Memory B cell (primary cell): ENCODE measurements around the gene DEPDC1B.
"Not testable (repeated sequence)": the region's sequence is repeated elsewhere in the genome, so short reads cannot be mapped to it uniquely, and the experiment has no call there.

Source experiments
- ATAC-seq: fragments of 150-1000 bp; cut with Tn5 transposase; 2 replicates; pipeline ENCODE4 v1.10.0; 2021; ENCODE audit warnings: low read depth, mild to moderate bottlenecking, moderate library complexity
- DNase-seq, 2 donors: peaks; one replicate each; pipeline ENCODE4 v3.0.0; 2022; ENCODE audit warnings: low spot score in 2 of 2
- H3K27ac Mint-ChIP-seq: one replicate; pipeline ENCODE4 v1.8.0; 2022; ENCODE audit warnings: mild to moderate bottlenecking, moderate library complexity, mixed read lengths
- H3K27me3 Mint-ChIP-seq: one replicate; pipeline ENCODE4 v1.8.0; 2022; ENCODE audit warnings: mixed read lengths
- H3K36me3 Mint-ChIP-seq: one replicate; pipeline ENCODE4 v1.8.0; 2022; ENCODE audit warnings: mild to moderate bottlenecking, mixed read lengths
- H3K4me1 Mint-ChIP-seq: one replicate; pipeline ENCODE4 v1.8.0; 2022; ENCODE audit warnings: mixed read lengths
- H3K4me3 Mint-ChIP-seq: one replicate; pipeline ENCODE4 v1.8.0; 2022; ENCODE audit warnings: mild to moderate bottlenecking, moderate library complexity, mixed read lengths
- H3K9me3 Mint-ChIP-seq: one replicate; pipeline ENCODE4 v1.8.0; 2022; ENCODE audit warnings: mixed read lengths

Gene DEPDC1B

DNA sequence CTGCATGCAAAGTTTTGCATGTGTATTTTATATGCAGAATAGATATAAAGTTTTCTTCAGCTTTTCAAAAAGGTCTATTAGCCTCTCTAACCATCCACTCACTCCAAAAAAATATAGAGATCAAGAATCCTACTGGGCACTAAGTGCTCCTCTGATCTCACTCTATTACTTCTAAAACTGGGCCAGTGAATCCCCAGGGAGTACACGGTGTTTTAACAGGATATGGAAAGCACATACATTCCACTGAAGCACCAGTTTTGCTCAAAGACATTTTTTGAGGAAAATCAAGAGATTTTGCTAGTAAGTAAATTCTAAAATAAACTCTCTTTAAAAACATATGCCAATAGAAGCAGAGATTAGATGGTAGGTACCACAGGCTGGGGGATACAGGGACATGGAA lies 95.2 kb downstream of the DEPDC1B start:
- Mint-ChIP-seq H3K27ac (no peak overlapping the region), H3K27me3 (no peaks in the 10 kb centered on the region), H3K36me3 (no peaks in the 10 kb centered on the region), H3K4me3 (no peak overlapping the region), H3K9me3 (no peaks in the 10 kb centered on the region), H3K4me1 (peaks cover 4% of the 10 kb centered on the region)
- no peak for ATAC-seq
- no peak for DNase-seq

DNA sequence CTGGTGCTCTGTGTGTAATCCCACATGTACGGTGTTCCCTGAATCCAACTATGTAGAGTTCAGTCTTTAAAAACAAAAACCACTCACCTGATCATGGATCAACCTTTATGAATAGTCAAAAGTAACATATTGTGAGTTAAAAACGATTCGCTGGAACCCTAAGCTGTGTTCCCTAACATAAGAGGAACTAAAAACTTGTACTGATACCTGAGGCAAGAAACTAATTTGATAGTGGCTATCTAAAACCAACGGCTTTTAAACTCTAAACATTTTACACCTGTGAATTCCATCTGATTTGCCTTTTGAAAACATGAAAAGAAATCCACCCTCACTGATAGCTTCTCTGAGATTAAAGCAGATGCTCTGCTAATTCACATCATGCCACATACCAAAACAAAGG lies 101.5 kb downstream of the DEPDC1B start:
- H3K36me3 Mint-ChIP-seq: no peaks in the 10 kb centered on the region
- ATAC-seq (peak; percentile 53), DNase-seq (no peak)
- H3K4me3 Mint-ChIP-seq: peak overlapping the region; percentile 12
- peak overlapping the region; percentile 62 for H3K27ac Mint-ChIP-seq
- H3K9me3 Mint-ChIP-seq: no peaks in the 10 kb centered on the region
- H3K4me1 Mint-ChIP-seq: peaks cover 16% of the 10 kb centered on the region
- no peaks in the 10 kb centered on the region for H3K27me3 Mint-ChIP-seq

DNA sequence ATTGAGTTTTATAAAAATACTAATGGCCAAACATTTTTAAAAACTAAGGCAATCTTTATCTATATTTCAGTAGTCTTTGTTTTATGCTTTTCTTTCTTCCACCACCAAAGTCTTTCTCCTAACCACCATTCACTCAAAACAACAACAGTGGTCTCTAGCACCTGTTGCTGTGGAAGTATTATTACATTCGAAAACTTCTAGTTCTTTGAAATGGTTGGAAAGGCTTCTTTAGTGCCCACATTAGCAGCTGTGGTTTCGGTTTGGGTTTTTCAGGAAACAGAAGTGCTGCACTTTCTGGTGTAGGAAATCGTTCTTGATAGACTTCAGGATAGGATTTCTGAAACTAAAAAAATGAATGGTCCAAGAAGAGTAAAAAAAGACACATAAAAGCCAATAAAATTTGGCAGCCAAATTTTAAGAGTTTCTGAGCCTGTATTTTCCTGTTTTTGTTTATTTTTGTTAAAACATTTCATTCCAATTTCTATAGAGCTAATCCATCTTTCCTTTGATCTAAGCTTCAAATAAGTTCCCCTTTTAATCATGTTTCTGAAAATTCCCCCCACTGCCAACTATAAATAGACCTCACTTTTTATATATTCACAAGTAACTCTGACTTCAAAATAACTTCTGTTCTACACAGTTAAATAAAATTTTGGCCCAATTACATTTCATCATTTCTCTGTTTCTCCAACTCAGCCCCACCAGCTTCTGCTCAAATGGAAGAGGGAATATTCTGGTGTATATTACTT lies 102.2 kb downstream of the DEPDC1B start:
- peak overlapping the region; percentile 12 for H3K4me3 Mint-ChIP-seq
- no peaks in the 10 kb centered on the region for H3K9me3 Mint-ChIP-seq
- peaks cover 16% of the 10 kb centered on the region for H3K4me1 Mint-ChIP-seq
- DNase-seq (no peak), ATAC-seq (peak; percentile 49)
- H3K36me3 Mint-ChIP-seq: no peaks in the 10 kb centered on the region
- peak overlapping the region; percentile 62 for H3K27ac Mint-ChIP-seq
- no peaks in the 10 kb centered on the region for H3K27me3 Mint-ChIP-seq

DNA sequence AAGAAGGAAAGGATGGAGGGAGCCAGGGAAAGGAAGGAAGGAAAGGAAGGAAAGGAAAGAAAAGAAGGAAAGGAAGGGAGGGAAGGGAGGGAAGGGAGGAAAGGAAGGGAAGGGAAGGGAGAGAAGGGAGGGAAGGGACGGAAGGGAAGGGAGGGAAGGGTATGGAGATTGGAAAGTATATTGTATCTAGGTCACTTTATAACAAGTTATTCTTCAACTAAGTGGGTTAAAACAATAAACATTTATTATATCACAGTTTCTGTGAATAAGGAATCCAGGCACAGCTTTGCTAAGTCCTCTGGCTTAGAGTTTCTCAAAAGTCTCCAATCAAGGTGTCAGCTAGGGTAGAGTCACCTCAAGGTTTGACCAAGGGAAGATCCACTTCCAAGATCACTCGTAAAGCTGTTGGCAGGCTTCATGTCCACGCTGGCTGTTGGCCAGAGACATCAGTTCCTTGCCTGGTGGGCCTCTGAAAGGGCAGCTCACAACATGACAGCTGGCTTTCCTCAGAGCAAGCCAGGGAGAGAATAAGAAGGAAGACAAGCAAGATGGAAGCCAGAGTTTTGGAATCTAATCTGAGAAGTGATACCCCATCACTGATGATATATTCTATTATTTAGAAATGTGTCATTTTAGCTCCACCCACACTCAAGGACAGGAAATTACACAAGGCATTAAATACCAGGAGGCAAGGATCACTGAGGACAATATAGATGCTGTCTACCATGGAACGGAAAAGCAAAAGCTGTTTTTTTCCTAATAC lies 105.1 kb downstream of the DEPDC1B start:
- H3K36me3 Mint-ChIP-seq: no peaks in the 10 kb centered on the region
- no peak for DNase-seq
- no peak overlapping the region for H3K4me3 Mint-ChIP-seq

DNA sequence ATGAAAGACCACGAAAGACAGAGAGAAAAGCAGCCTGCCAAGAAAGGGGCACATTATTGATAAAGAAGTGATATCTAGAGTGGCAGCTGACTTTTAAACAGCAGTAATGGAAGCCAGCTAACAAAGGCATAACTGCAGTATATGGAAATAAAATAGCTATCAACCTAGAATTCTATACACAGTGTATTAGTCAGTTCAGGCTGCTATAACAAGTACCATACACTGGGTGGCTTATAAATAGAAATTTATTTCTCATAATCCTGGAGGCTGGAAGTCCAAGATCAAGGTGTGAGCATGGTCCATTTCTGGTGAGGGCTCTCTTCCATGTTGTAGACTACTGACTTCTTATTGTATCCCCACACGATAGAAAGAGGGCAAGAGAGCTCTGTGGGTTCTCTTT lies 109.8 kb downstream of the DEPDC1B start:
- DNase-seq (no peak), ATAC-seq (no peak)
- H3K9me3 Mint-ChIP-seq: no peaks in the 10 kb centered on the region
- H3K36me3 Mint-ChIP-seq: no peaks in the 10 kb centered on the region
- H3K27me3 Mint-ChIP-seq: no peaks in the 10 kb centered on the region
- H3K4me1 Mint-ChIP-seq: peaks cover 4% of the 10 kb centered on the region
- no peak overlapping the region for H3K4me3 Mint-ChIP-seq
- H3K27ac Mint-ChIP-seq: no peak overlapping the region

More for the DNA sequence above, 105.1 kb downstream of the DEPDC1B start:
- Mint-ChIP-seq H3K27ac (no peak overlapping the region), H3K9me3 (no peaks in the 10 kb centered on the region), H3K4me1 (peaks cover 12% of the 10 kb centered on the region), H3K27me3 (no peaks in the 10 kb centered on the region)
- ATAC-seq: no peak

DNA sequence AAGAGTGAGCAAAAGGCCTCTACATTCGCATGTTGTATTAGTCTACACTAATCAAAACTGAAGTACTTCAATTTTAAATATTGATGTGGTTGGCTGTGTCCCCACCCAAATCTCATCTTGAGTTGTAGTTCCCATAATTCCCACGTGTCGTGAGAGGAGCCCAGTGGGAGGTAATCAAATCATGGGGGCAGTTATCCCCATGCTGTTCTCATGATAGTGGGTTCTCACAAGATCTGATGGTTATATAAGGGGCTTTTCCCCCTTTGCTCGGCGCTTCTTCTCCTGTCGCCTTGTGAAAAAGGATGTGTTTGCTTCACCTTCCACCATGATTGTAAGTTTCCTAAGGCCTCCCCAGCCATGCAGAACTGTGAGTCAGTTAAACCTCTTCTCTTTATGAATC lies 112.7 kb downstream of the DEPDC1B start:
- DNase-seq, H3K9me3 Mint-ChIP-seq, H3K36me3 Mint-ChIP-seq, H3K27me3 Mint-ChIP-seq, H3K4me3 Mint-ChIP-seq, ATAC-seq, H3K27ac Mint-ChIP-seq, H3K4me1 Mint-ChIP-seq: not testable (repeated sequence)

DNA sequence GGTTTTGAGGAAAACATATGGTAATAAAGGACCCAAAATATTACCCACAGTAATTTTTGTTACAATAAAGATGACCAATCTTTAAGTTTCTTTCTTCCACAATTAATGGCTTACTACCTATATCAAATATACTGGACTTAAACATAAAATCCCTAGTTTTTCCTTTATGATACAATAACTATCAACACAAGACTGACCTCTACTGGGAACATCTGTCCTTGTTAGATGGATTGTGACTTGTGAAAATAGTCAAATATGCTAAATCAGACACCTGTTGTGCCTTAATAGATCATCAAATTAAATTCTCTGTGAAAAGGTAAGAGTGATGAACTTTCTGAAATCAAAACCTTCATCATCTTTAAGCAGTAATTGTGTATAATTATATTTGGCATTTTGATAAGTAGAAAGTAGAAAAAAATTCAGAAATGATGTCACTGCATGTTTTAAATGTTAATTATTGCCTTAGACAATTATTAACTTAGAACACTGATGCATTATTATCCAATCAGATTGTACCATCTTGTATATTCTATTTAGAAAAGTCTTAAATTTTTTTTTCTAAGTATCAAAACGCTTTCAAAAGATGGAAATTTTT lies 113.6 kb downstream of the DEPDC1B start:
- DNase-seq (no peak), ATAC-seq (no peak)
- Mint-ChIP-seq H3K9me3 (no peaks in the 10 kb centered on the region), H3K27me3 (no peaks in the 10 kb centered on the region), H3K4me1 (peaks cover 7% of the 10 kb centered on the region), H3K4me3 (no peak overlapping the region), H3K27ac (no peak overlapping the region), H3K36me3 (no peaks in the 10 kb centered on the region)

DNA sequence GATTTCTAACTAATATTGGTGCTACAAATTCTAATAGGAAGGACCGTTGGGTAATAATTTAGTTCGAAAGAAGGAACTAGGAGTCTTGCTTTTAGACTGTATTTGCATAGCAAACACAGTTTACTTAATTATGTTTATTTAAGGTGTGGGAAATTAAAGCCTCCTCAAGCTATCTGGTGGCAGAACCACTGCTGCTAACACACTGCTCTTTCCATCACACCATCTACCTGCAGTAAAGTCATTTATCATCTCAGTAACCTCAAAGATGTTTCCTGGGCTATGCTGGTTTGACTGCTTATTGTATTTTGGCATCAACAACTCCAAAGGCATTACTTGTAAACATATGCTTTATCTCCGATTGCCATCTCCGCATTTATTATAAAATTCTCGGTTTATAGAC lies 114.3 kb downstream of the DEPDC1B start:
- no peaks in the 10 kb centered on the region for H3K27me3 Mint-ChIP-seq
- H3K27ac Mint-ChIP-seq: peak overlapping the region; percentile 46
- H3K4me3 Mint-ChIP-seq: no peak overlapping the region
- no peaks in the 10 kb centered on the region for H3K36me3 Mint-ChIP-seq
- H3K4me1 Mint-ChIP-seq: peaks cover 7% of the 10 kb centered on the region
- ATAC-seq: no peak
- no peaks in the 10 kb centered on the region for H3K9me3 Mint-ChIP-seq
- no peak for DNase-seq

DNA sequence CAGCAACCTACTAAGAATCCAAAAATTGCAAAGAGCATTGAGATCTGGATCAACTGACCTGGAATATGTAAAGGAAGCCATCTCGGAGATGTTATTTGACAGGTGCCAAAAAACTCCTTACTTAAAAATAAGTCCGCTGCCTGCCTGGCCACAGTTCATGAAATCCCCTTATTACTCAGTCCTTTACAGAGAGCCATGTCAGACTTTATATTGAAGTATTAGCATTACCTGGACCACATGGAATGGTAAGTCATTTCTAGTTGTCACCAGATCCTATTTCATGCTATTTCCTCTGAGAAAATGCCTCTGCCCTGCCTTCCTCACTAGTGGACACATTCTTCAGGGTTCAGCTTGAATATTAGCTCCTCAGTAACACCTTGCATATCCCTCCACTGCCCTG lies 115.7 kb downstream of the DEPDC1B start:
- no peaks in the 10 kb centered on the region for H3K27me3 Mint-ChIP-seq
- no peaks in the 10 kb centered on the region for H3K36me3 Mint-ChIP-seq
- peaks cover 12% of the 10 kb centered on the region for H3K4me1 Mint-ChIP-seq
- H3K9me3 Mint-ChIP-seq: no peaks in the 10 kb centered on the region
- no peak overlapping the region for H3K4me3 Mint-ChIP-seq
- ATAC-seq (no peak), DNase-seq (no peak)
- no peak overlapping the region for H3K27ac Mint-ChIP-seq

DNA sequence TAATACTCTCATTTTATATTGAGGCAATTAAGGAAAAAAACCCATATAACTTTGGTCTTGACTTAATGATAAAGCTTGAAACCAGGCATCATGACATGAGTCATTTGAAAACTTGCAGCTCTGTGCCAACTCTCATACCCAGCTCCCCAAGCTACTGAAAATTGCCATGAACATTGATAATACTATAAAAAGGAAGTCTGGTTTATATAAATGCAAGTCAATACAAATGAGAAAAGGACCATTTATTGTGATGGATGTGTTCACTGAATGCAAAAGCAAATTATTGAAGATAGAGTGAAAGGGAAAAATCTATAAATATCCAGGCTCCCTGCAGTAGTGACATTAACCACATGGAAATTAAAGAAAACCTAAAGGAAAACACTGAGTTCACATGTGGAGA lies 116.3 kb downstream of the DEPDC1B start:
- ATAC-seq (no peak), DNase-seq (no peak)
- Mint-ChIP-seq H3K27ac (no peak overlapping the region), H3K4me1 (peaks cover 14% of the 10 kb centered on the region), H3K27me3 (no peaks in the 10 kb centered on the region), H3K4me3 (no peak overlapping the region), H3K9me3 (no peaks in the 10 kb centered on the region), H3K36me3 (no peaks in the 10 kb centered on the region)

DNA sequence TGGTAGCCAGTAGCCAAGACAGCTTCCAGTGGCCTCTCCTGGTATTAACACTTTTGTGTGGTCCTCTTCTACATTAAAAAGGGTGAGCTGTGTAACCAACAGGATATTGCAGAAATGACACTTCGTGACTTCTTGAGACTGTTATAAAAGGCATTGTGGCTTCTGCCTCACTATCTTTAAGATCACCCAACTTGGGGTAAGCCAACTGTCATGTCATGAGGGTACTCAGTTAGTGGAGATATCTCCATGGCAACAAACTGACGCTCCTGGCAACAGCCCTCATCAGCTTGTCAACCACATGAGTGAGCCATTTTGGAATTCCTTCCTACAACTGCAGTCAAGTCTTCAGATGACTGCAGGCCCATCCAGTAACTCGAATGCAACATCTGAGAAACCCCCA lies 121.7 kb downstream of the DEPDC1B start:
- no peak for DNase-seq
- Mint-ChIP-seq H3K4me3 (no peak overlapping the region), H3K4me1 (peaks cover 15% of the 10 kb centered on the region), H3K27ac (no peak overlapping the region), H3K36me3 (peaks cover 9% of the 10 kb centered on the region), H3K27me3 (no peaks in the 10 kb centered on the region), H3K9me3 (peaks cover 15% of the 10 kb centered on the region)
- ATAC-seq: no peak

DNA sequence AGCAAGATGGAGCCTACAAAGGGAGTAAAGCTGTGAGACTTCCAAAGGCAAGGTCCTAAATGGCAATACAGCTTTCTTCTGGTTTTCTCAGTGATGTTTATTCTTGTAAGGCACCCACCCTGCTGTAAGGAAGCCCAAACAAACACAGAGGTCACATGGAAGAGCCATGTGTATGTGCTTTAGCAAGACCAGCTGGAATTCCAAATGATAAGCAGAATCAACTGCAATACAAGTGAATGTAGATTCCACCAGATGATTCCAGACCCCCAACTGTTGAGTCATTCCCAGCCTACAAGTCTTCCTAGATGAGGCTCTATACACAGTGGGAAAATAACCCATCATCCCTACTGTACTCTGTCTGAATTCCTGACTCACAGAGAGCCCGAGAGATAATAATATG lies 122.8 kb downstream of the DEPDC1B start:
- no peaks in the 10 kb centered on the region for H3K27me3 Mint-ChIP-seq
- peak overlapping the region; percentile 74 for H3K27ac Mint-ChIP-seq
- H3K36me3 Mint-ChIP-seq: peaks cover 9% of the 10 kb centered on the region
- peaks cover 15% of the 10 kb centered on the region for H3K4me1 Mint-ChIP-seq
- peaks cover 18% of the 10 kb centered on the region for H3K9me3 Mint-ChIP-seq
- ATAC-seq (no peak), DNase-seq (no peak)
- no peak overlapping the region for H3K4me3 Mint-ChIP-seq

DNA sequence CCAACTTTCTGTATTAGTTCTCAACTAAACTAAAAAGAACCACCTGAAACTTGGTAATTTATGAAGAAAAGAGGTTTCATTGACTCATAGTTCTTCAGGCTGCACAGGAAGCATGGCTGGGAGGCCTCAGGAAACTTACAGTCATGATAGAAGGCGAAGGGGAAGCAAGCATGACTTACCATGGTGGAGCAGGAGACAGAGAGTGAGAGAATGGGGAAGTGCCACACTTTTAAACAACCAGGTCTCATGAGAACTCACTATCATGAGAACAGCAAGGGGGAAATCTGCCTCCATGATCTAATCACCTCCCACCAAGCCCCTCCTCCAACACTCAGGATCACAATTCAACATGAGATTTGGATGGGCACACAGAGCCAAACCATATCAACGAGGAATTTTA lies 123.5 kb downstream of the DEPDC1B start:
- no peak overlapping the region for H3K4me3 Mint-ChIP-seq
- peak; percentile 59 for ATAC-seq

DNA sequence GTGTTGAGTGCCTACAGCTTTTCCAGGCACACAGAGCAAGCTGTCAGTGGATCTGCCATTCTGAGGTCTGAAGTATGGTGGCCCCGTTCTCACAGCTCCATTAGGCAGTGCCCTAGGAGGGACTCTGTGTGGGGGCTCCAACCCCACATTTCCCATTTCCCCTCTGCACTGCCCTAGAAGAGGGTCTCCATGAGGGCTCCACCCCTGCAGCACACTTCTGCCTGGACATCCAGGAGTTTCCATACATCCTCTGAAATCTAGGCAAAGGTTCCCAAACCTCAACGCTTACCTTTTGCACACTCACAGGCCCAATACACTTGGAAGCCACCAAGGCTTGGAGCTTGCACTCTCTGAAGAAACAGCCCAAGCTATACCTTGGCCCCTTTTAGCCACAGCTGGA lies 131.3 kb downstream of the DEPDC1B start:
- Mint-ChIP-seq H3K36me3 (peaks cover 3% of the 10 kb centered on the region), H3K4me1 (no peaks in the 10 kb centered on the region), H3K27ac (no peak overlapping the region), H3K27me3 (no peaks in the 10 kb centered on the region), H3K4me3 (no peak overlapping the region), H3K9me3 (peaks cover 18% of the 10 kb centered on the region)
- no peak for DNase-seq
- no peak for ATAC-seq

More for the DNA sequence above, 123.5 kb downstream of the DEPDC1B start:
- H3K36me3 Mint-ChIP-seq: peaks cover 9% of the 10 kb centered on the region
- no peak for DNase-seq
- peaks cover 18% of the 10 kb centered on the region for H3K9me3 Mint-ChIP-seq
- no peaks in the 10 kb centered on the region for H3K27me3 Mint-ChIP-seq
- peaks cover 15% of the 10 kb centered on the region for H3K4me1 Mint-ChIP-seq
- H3K27ac Mint-ChIP-seq: peak overlapping the region; percentile 74
